CD14-positive monocyte (primary cell): ENCODE results near the gene SPC24. TPM values are rescaled to one million over a fixed set of nuclear protein-coding genes. Genes with fewer than 3 reads are reported as not detected.

Experiments
- DNase-seq, 3 donors: peaks; one replicate each; pipeline ENCODE4 v3.0.0-alpha.2; 2011 to 2022
- H2AFZ ChIP-seq: 2 replicates; pipeline ENCODE4 v1.6.0; 2012; ENCODE audit warnings: mild to moderate bottlenecking, low read depth, low read length, inconsistent platforms; ENCODE audit not compliant: insufficient read depth, poor library complexity, severe bottlenecking
- H3K27ac ChIP-seq, 2 donors: 1 replicate in 1 of 2; 2 replicates in 1 of 2; pipeline ENCODE4 v1.5.1; 2012 to 2013; ENCODE audit warnings: low read length in 2 of 2, control low read depth in 1 of 2, inconsistent platforms in 1 of 2, low read depth in 1 of 2, mild to moderate bottlenecking in 1 of 2
- H3K27me3 ChIP-seq, 2 donors: one replicate each; pipeline versions ENCODE4 v1.6.0 to v1.6.1; 2011 to 2013; ENCODE audit warnings: low read length in 2 of 2; ENCODE audit not compliant: control insufficient read depth in 2 of 2, insufficient read depth in 2 of 2
- H3K36me3 ChIP-seq, 2 donors: replicated peaks in 1 of 2; 1 replicate in 1 of 2; 2 replicates in 1 of 2; pipeline versions ENCODE4 v1.5.1 to v1.6.1; 2012 to 2013; ENCODE audit warnings: low read length in 2 of 2, control low read depth in 1 of 2, inconsistent platforms in 1 of 2, mild to moderate bottlenecking in 1 of 2; ENCODE audit not compliant: insufficient read depth in 2 of 2, control insufficient read depth in 1 of 2
- H3K4me1 ChIP-seq, 2 donors: 1 replicate in 1 of 2; 2 replicates in 1 of 2; pipeline versions ENCODE4 v1.5.1 to v1.6.1; 2012 to 2013; ENCODE audit warnings: low read length in 2 of 2, control low read depth in 1 of 2, inconsistent platforms in 1 of 2, mild to moderate bottlenecking in 1 of 2, moderate library complexity in 1 of 2; ENCODE audit not compliant: insufficient read depth in 2 of 2, control insufficient read depth in 1 of 2
- H3K4me2 ChIP-seq: replicated peaks from 2 replicates; pipeline ENCODE3; 2012; ENCODE audit warnings: low read length, moderate library complexity, mild to moderate bottlenecking; ENCODE audit not compliant: poor library complexity, severe bottlenecking; ENCODE audit errors: extremely low read depth
- H3K4me3 ChIP-seq, 3 experiments: fragments of 200-600 bp in 1 of 3; sonication (generic) in 1 of 3; replicated peaks in 1 of 3; 1 replicate in 2 of 3; 2 replicates in 1 of 3; pipeline ENCODE4 v1.5.1; 2011 to 2013; ENCODE audit warnings: low read length in 3 of 3, mild to moderate bottlenecking in 3 of 3, control low read depth in 2 of 3, low read depth in 2 of 3, inconsistent platforms in 1 of 3, moderate library complexity in 1 of 3
- H3K79me2 ChIP-seq: 2 replicates; pipeline ENCODE4 v1.6.0; 2012; ENCODE audit warnings: mild to moderate bottlenecking, control low read depth, inconsistent platforms, low read length, moderate library complexity; ENCODE audit not compliant: insufficient read depth
- H3K9ac ChIP-seq: 2 replicates; pipeline ENCODE4 v1.6.0; 2017; ENCODE audit warnings: low read length, mild to moderate bottlenecking; ENCODE audit not compliant: insufficient read depth, poor library complexity, severe bottlenecking
- H3K9me3 ChIP-seq, 2 donors: replicated peaks in 1 of 2; 1 replicate in 1 of 2; 2 replicates in 1 of 2; pipeline versions ENCODE4 v1.5.1 to v1.6.1; 2012 to 2013; ENCODE audit warnings: low read length in 2 of 2, control low read depth in 1 of 2; ENCODE audit not compliant: control insufficient read depth in 1 of 2, insufficient read depth in 1 of 2
- H4K20me1 ChIP-seq: 2 replicates; pipeline ENCODE4 v1.6.0; 2012; ENCODE audit warnings: mild to moderate bottlenecking, low read length, control low read depth, moderate library complexity; ENCODE audit not compliant: insufficient read depth
- H3K27ac Mint-ChIP-seq, 7 donors: one replicate each; pipeline ENCODE4 v1.8.0; 2020; ENCODE audit warnings: mild to moderate bottlenecking in 7 of 7, mixed read lengths in 7 of 7, moderate library complexity in 6 of 7, inconsistent platforms in 2 of 7
- H3K27me3 Mint-ChIP-seq, 3 donors: one replicate each; pipeline ENCODE4 v1.8.0; 2021 to 2022; ENCODE audit warnings: low read depth in 3 of 3, mild to moderate bottlenecking in 3 of 3, mixed read lengths in 3 of 3, moderate library complexity in 3 of 3, inconsistent platforms in 1 of 3
- H3K36me3 Mint-ChIP-seq, 2 donors: one replicate each; pipeline ENCODE4 v1.8.0; 2020; ENCODE audit warnings: mixed read lengths in 2 of 2, inconsistent platforms in 1 of 2, mild to moderate bottlenecking in 1 of 2
- H3K4me1 Mint-ChIP-seq: one replicate; pipeline ENCODE4 v1.8.0; 2020; ENCODE audit warnings: mild to moderate bottlenecking, mixed read lengths
- H3K4me3 Mint-ChIP-seq, 2 donors: one replicate each; pipeline ENCODE4 v1.8.0; 2020; ENCODE audit warnings: mild to moderate bottlenecking in 2 of 2, mixed read lengths in 2 of 2, moderate library complexity in 1 of 2
- H3K9me3 Mint-ChIP-seq, 7 donors: one replicate each; pipeline ENCODE4 v1.8.0; 2020 to 2022; ENCODE audit warnings: mixed read lengths in 7 of 7, mild to moderate bottlenecking in 6 of 7, moderate library complexity in 6 of 7, inconsistent platforms in 2 of 7
- CTCF ChIP-seq: fragments of 200-600 bp; IDR thresholded peaks from one replicate; pipeline ENCODE4 v1.8.0; 2022; ENCODE audit warnings: antibody characterized with exemption, mild to moderate bottlenecking
- WGBS: methylation state at CpG from one replicate; pipeline ENCODE4 v1.1.5; 2013; ENCODE audit warnings: missing lambda C conversion rate; ENCODE audit not compliant: insufficient coverage; 5-methylcytosine and 5-hydroxymethylcytosine counted together
- intact Hi-C, 2 donors: fragments of 100-400 bp; cut with micrococcal nuclease; formaldehyde crosslinking; loops; one replicate each; pipeline versions ENCODE4 v1.15.0 to v1.15.1; 2023
- polyA plus RNA-seq, 3 donors: library from polyadenylated mRNA; depleted of rRNA in 1 of 3; unstranded in 2 of 3; stranded (reverse) in 1 of 3; fragments of 300-500 nt in 2 of 3; fragments of >200 nt in 1 of 3; fragmentation: Illumina TruSeq in 2 of 3; gene quantifications; 1 replicate in 2 of 3; 2 replicates in 1 of 3; pipeline ENCODE4 v1.2.3, GENCODE V29; 2012 to 2021

Gene SPC24
- polyA plus RNA-seq, 3 donors: 0.27 TPM; not detected in 2

- H3K4me1 Mint-ChIP-seq: no peaks in the 10 kb centered on the region
- 100% methylated on average over 3 of the region's 8 CpGs for WGBS
- TF ChIP-seq CTCF: no peak
- peaks cover 71 to 96% of the 10 kb centered on the region in 2 donors for H3K36me3 ChIP-seq
- no peak overlapping the region for H2AFZ ChIP-seq
- no peaks in the 10 kb centered on the region for H3K79me2 ChIP-seq
- H3K9me3 ChIP-seq: no peaks in the 10 kb centered on the region
- no peak overlapping the region for H3K27ac Mint-ChIP-seq
- no peak overlapping the region for H3K4me3 Mint-ChIP-seq
- H4K20me1 ChIP-seq: no peaks in the 10 kb centered on the region
- no peaks in the 10 kb centered on the region for H3K4me1 ChIP-seq
- intact Hi-C loops: no loop called here
- H3K36me3 Mint-ChIP-seq: peaks cover 74 to 100% of the 10 kb centered on the region in 2 donors
- peaks cover 0 to 3% (median 0%) of the 10 kb centered on the region in 7 donors for H3K9me3 Mint-ChIP-seq
- H3K27me3 Mint-ChIP-seq: no peaks in the 10 kb centered on the region
- no peak overlapping the region for H3K27ac ChIP-seq
- no peak overlapping the region for H3K9ac ChIP-seq
- DNase-seq: no peak
- no peaks in the 10 kb centered on the region for H3K27me3 ChIP-seq
- no peak overlapping the region for H3K4me3 ChIP-seq
- no peak overlapping the region for H3K4me2 ChIP-seq
Observed at GRCh38 chr19:11111771-11112144, 43.8 kb downstream of the SPC24 start.

GRCh38 chr19:11111117-11111770 is 44.3 kb downstream of the SPC24 start:
- intact Hi-C loops: no loop called here
- Histone ChIP-seq H2AFZ (no peak overlapping the region), H4K20me1 (no peaks in the 10 kb centered on the region), H3K4me1 (no peaks in the 10 kb centered on the region), H3K36me3 (peaks cover 73 to 96% of the 10 kb centered on the region in 2 donors), H3K4me3 (no peak overlapping the region), H3K27me3 (no peaks in the 10 kb centered on the region), H3K9me3 (no peaks in the 10 kb centered on the region), H3K4me2 (no peak overlapping the region), H3K9ac (no peak overlapping the region), H3K79me2 (no peaks in the 10 kb centered on the region), H3K27ac (no peak overlapping the region)
- H3K4me3 Mint-ChIP-seq: no peak overlapping the region
- WGBS: 94% methylated on average over 11 of the region's 15 CpGs
- no peaks in the 10 kb centered on the region for H3K4me1 Mint-ChIP-seq
- H3K9me3 Mint-ChIP-seq: no peaks in the 10 kb centered on the region
- no peak for DNase-seq
- H3K36me3 Mint-ChIP-seq: peaks cover 74 to 100% of the 10 kb centered on the region in 2 donors
- peak overlapping the region in 1 of 7 donors; percentile 77 for H3K27ac Mint-ChIP-seq
- no peak for TF ChIP-seq CTCF
- H3K27me3 Mint-ChIP-seq: no peaks in the 10 kb centered on the region
